Measurements from ENCODE around the gene FBXO34.
"Not testable (repeated sequence)": the region's sequence is repeated elsewhere in the genome, so short reads cannot be mapped to it uniquely, and the experiment has no call there.

GRCh38 chr14:55344582-55345163 lies 73.5 kb downstream of the FBXO34 start:
- not testable (repeated sequence) for TF ChIP-seq CTCF (IDR thresholded peaks at IDR 0.05; ENCODE audit: insufficient read depth, low read length, poor library complexity, severe bottlenecking); EZH2phosphoT487 (conservative IDR thresholded peaks at IDR 0.05; ENCODE audit: low read length)
